Ovary (tissue), 3 donors: ENCODE measurements around the gene S1PR5.

Experiments used
- CTCF ChIP-seq, 3 donors: fragments of 450-650 bp in 2 of 3; fragments of 200-600 bp in 1 of 3; IDR thresholded peaks; one replicate each; pipeline versions ENCODE4 v1.5.1 to v1.8.0; 2016 to 2022; ENCODE audit warnings: antibody characterized with exemption in 3 of 3, mild to moderate bottlenecking in 1 of 3
- EP300 ChIP-seq: sonication (generic); formaldehyde crosslinking; IDR thresholded peaks from one replicate; pipeline ENCODE4 v1.6.1; 2017; ENCODE audit warnings: antibody characterized with exemption
- POLR2A ChIP-seq: fragments of 450-650 bp; IDR thresholded peaks from one replicate; pipeline ENCODE4 v1.6.1; 2017; ENCODE audit warnings: antibody characterized with exemption, mild to moderate bottlenecking, moderate library complexity
- donor health status: DM: no; HTN: no; CAD: no.

- TF ChIP-seq EP300 (peak; percentile 98), CTCF (IDR thresholded peaks at IDR 0.05) (peak; percentile 8 to 72 (median 71)), POLR2A (peak; percentile 97)
Observed at GRCh38 chr19:10565567-10566407, 48.5 kb upstream of the S1PR5 start, which contains the start of gene KRI1.
